NCI-H2171 (cell line): ENCODE results near the gene QRFP.

ENCODE experiments used
- DNase-seq: peaks from one replicate; lab custom pipeline; 2025; lab: John Stamatoyannopoulos, UW

QRFP gene

GRCh38 chr9:130904070-130905044 lies 7.7 kb upstream of the QRFP start:
- no peak for DNase-seq

GRCh38 chr9:130903194-130904069 lies 6.8 kb upstream of the QRFP start:
- DNase-seq, result no peak

GRCh38 chr9:130902204-130903185 lies 5.9 kb upstream of the QRFP start:
- DNase-seq, result no peak

GRCh38 chr9:130901498-130902203 lies 5.0 kb upstream of the QRFP start:
- DNase-seq, result no peak

- no peak for DNase-seq
Measured at GRCh38 chr9:130900701-130901497, 4.3 kb upstream of the QRFP start.

- no peak for DNase-seq
Measured at GRCh38 chr9:130899051-130899748, 2.6 kb upstream of the QRFP start.

GRCh38 chr9:130898552-130898852 lies 1.9 kb upstream of the QRFP start:
- no peak for DNase-seq

GRCh38 chr9:130897848-130898551 lies 1.4 kb upstream of the QRFP start:
- no peak for DNase-seq

- no peak for DNase-seq
Measured at GRCh38 chr9:130897105-130897751, 616 bp upstream of the QRFP start.

- no peak for DNase-seq
Measured at GRCh38 chr9:130895481-130896232, 955 bp downstream of the QRFP start.

- no peak for DNase-seq
Measured at GRCh38 chr9:130895038-130895437, 1.6 kb downstream of the QRFP start.

GRCh38 chr9:130894546-130894945 lies 2.1 kb downstream of the QRFP start:
- no peak for DNase-seq

- DNase-seq, result no peak
Measured at GRCh38 chr9:130893341-130894101, 3.1 kb downstream of the QRFP start.

- no peak for DNase-seq
Measured at GRCh38 chr9:130892477-130893304, 3.9 kb downstream of the QRFP start.

- DNase-seq, result no peak
Measured at GRCh38 chr9:130891688-130892476, 4.7 kb downstream of the QRFP start.
